ENCODE measurements around the gene DTX4. TPM values are rescaled to one million over a fixed set of nuclear protein-coding genes. Genes with fewer than 3 reads are reported as not detected.

DTX4 gene
- total and polyA plus RNA-seq, 2 of the 4 experiments (the other 2 are of a cell fraction): 2.7 to 3.0 TPM

DNA sequence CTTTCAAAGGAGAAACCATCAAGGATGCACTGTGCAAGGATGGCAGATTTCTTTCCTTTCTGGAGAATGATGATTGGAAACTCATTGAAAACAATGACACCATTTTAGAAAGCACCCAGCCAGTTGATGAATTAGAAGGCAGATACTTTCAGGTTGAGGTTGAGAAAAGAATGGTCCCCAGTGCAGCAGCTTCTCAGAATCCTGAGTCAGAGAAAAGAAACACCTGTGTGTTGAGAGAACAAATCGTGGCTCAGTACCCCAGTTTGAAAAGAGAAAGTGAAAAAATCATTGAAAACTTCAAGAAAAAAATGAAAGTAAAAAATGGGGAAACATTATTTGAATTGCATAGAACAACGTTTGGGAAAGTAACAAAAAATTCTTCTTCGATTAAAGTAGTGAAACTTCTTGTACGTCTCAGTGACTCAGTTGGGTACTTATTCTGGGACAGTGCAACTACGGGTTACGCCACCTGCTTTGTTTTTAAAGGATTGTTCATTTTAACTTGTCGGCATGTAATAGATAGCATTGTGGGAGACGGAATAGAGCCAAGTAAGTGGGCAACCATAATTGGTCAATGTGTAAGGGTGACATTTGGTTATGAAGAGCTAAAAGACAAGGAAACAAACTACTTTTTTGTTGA lies 19.5 kb upstream of the DTX4 start:
- no peak overlapping the region for H3K9ac ChIP-seq (ENCODE audit: low read depth, low read length)
- 100% methylated on average over 7 of the region's 8 CpGs; no CpG with 5 or more reads in 1 of the 2 experiments for WGBS, 2 experiments (ENCODE audit: extremely low coverage in 2 of 2, insufficient read length in 1 of 2)
- no peak overlapping the region for H4K8ac ChIP-seq (ENCODE audit: low read depth in 2 of 2, low read length in 2 of 2)
- peaks cover 3% of the 10 kb centered on the region; the same call in 1 of the 2 replicates for H3K36me3 ChIP-seq (ENCODE audit: control insufficient read depth, insufficient read depth, low read length)
- TF ChIP-seq CEBPB (IDR thresholded peaks at IDR 0.05; ENCODE audit: low read depth, low read length) (no peak), SMC3 (IDR thresholded peaks at IDR 0.05; ENCODE audit: low read depth, low read length) (no peak), MAFK (IDR thresholded peaks at IDR 0.05; ENCODE audit: low read depth, low read length) (no peak)
- TF ChIP-seq, protein P1, sequence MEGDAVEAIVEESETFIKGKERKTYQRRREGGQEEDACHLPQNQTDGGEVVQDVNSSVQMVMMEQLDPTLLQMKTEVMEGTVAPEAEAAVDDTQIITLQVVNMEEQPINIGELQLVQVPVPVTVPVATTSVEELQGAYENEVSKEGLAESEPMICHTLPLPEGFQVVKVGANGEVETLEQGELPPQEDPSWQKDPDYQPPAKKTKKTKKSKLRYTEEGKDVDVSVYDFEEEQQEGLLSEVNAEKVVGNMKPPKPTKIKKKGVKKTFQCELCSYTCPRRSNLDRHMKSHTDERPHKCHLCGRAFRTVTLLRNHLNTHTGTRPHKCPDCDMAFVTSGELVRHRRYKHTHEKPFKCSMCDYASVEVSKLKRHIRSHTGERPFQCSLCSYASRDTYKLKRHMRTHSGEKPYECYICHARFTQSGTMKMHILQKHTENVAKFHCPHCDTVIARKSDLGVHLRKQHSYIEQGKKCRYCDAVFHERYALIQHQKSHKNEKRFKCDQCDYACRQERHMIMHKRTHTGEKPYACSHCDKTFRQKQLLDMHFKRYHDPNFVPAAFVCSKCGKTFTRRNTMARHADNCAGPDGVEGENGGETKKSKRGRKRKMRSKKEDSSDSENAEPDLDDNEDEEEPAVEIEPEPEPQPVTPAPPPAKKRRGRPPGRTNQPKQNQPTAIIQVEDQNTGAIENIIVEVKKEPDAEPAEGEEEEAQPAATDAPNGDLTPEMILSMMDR (conservative IDR thresholded peaks at IDR 0.05; ENCODE audit: low read depth, low read length): no peak
- H2AK5ac ChIP-seq (ENCODE audit: low read depth, low read length): no peak overlapping the region
- dilution Hi-C loops (cut with HindIII; ENCODE audit: low sequenced_read_pairs, unreplicated experiment) (no loop called here), intact Hi-C loops (cut with micrococcal nuclease) (no loop called here), in situ Hi-C loops (cut with MboI; ENCODE audit: low sequenced_read_pairs) (loop anchor here (10.0 kb wide), 1 partner anchor 248 kb away; no protein-coding TSS in a partner anchor)
- H2AK9ac ChIP-seq (replicated peaks; ENCODE audit: low read depth, low read length, poor library complexity): no peak overlapping the region
- H3K56ac ChIP-seq (ENCODE audit: extremely low read depth, insufficient read depth, low read length): no peak overlapping the region
- H3K9me3 ChIP-seq (ENCODE audit: control insufficient read depth, insufficient read depth, low read length): no peaks in the 10 kb centered on the region
- no peak overlapping the region for H3K14ac ChIP-seq (replicated peaks; ENCODE audit: low read depth, low read length)
- no peaks in the 10 kb centered on the region for H3K9me1 ChIP-seq (ENCODE audit: insufficient read depth, low read length)
- no peak overlapping the region for H4K5ac ChIP-seq (ENCODE audit: low read depth, low read length)
- DNase-seq: no peak
- no peaks in the 10 kb centered on the region for H3K4me1 ChIP-seq (ENCODE audit: control insufficient read depth, insufficient read depth, low read length)
- no peak overlapping the region for H2AFZ ChIP-seq (replicated peaks; ENCODE audit: low read length, poor library complexity)
- H3K18ac ChIP-seq (ENCODE audit: low read depth, low read length): no peak overlapping the region
- BruUV-seq (replicated peaks): no TSS peak
- H3K79me1 ChIP-seq (ENCODE audit: low read depth in 1 of 2, low read length in 2 of 2): peaks cover 4 to 5% of the 10 kb centered on the region in 2 experiments; a peak in 3 of 4 replicates
- H2BK120ac ChIP-seq (ENCODE audit: low read depth, low read length): no peak overlapping the region
- no peak overlapping the region for H2BK20ac ChIP-seq (ENCODE audit: low read depth, low read length)
- H3K23ac ChIP-seq (ENCODE audit: low read depth, low read length): no peak overlapping the region
- no peak overlapping the region for H2BK15ac ChIP-seq (ENCODE audit: low read depth, low read length)
- H3K4ac ChIP-seq (ENCODE audit: low read depth, low read length): no peak overlapping the region
- ATAC-seq (ENCODE audit: low read depth): no peak
- H3K27ac ChIP-seq (ENCODE audit: insufficient read depth, low read length): no peak overlapping the region
- no peak overlapping the region for H2BK5ac ChIP-seq (ENCODE audit: low read depth, low read length, poor library complexity, severe bottlenecking)
- CTCF ChIA-PET: no interaction called here
- H3K4me2 ChIP-seq (ENCODE audit: low read depth, low read length): no peak overlapping the region
- H3K27me3 ChIP-seq (ENCODE audit: control insufficient read depth, insufficient read depth, low read length): no peaks in the 10 kb centered on the region
- POLR2A ChIA-PET (ENCODE audit: unreplicated experiment): no interaction called here
- no peaks in the 10 kb centered on the region for H4K20me1 ChIP-seq (ENCODE audit: insufficient read depth, low read length)
- no peak overlapping the region for H4K91ac ChIP-seq (ENCODE audit: insufficient read depth, low read depth, low read length)
- no peak overlapping the region for H3K4me3 ChIP-seq (ENCODE audit: insufficient read depth, low read depth, low read length)
